A549 (cell line): ENCODE measurements around the gene CNDP1.

Experiments
- BHLHE40 ChIP-seq: IDR thresholded peaks from 2 replicates; pipeline ENCODE4 v1.6.1; 2012; ENCODE audit warnings: low read depth, low read length, inconsistent platforms
- CBX2 ChIP-seq: fragments of 200-600 bp; sonication (generic); IDR thresholded peaks from 2 replicates; pipeline ENCODE4 v1.6.1; 2016; ENCODE audit warnings: low read depth, mild to moderate bottlenecking, borderline replicate concordance
- CEBPB ChIP-seq, 2 experiments: fragments of >200 bp in 1 of 2; sonication (Bioruptor Twin) in 1 of 2; formaldehyde crosslinking in 1 of 2; IDR thresholded peaks; 2 replicates each; pipeline ENCODE4 v1.6.1; 2012 to 2016
- CTCF ChIP-seq: fragments of >200 bp; sonication (Bioruptor Twin); formaldehyde crosslinking; IDR thresholded peaks from 3 replicates; pipeline ENCODE4 v1.5.1; 2016
- HMGXB4 ChIP-seq: fragments of 250-450 bp; sonication (Bioruptor Pico); IDR thresholded peaks from 2 replicates; pipeline ENCODE4 v1.5.0; 2021; ENCODE audit warnings: mild to moderate bottlenecking, moderate library complexity, borderline replicate concordance
- MAX ChIP-seq: IDR thresholded peaks from 2 replicates; pipeline ENCODE4 v1.6.1; 2012
- POLR2A ChIP-seq: IDR thresholded peaks from 2 replicates; pipeline ENCODE4 v1.6.1; 2012; ENCODE audit warnings: mild to moderate bottlenecking, low read length
- POLR2AphosphoS2 ChIP-seq: conservative IDR thresholded peaks from 2 replicates; pipeline ENCODE4 v1.6.1; 2012; ENCODE audit warnings: low read length, improper control_type of control experiment, inconsistent platforms
- RAD21 ChIP-seq, 2 experiments: fragments of >200 bp in 1 of 2; sonication (Bioruptor Twin) in 1 of 2; formaldehyde crosslinking in 1 of 2; IDR thresholded peaks in 1 of 2; conservative IDR thresholded peaks in 1 of 2; 2 replicates in 1 of 2; 3 replicates in 1 of 2; pipeline ENCODE4 v1.6.1; 2012 to 2018; ENCODE audit warnings: inconsistent platforms in 1 of 2
- RCOR1 ChIP-seq: fragments of 150-350 bp; IDR thresholded peaks from 2 replicates; pipeline ENCODE4 v1.6.1; 2014; ENCODE audit warnings: antibody characterized with exemption, low read length, low read depth
- USF2 ChIP-seq: fragments of 450-650 bp; IDR thresholded peaks from 2 replicates; pipeline ENCODE4 v1.6.1; 2014; ENCODE audit warnings: antibody characterized with exemption

- no peak for TF ChIP-seq BHLHE40
- no peak for TF ChIP-seq HMGXB4
- TF ChIP-seq USF2 = no peak
- TF ChIP-seq MAX = no peak
- no peak for TF ChIP-seq CTCF
- no peak for TF ChIP-seq POLR2A
- no peak for TF ChIP-seq POLR2AphosphoS2
- no peak for TF ChIP-seq RCOR1
- TF ChIP-seq RAD21 (conservative IDR thresholded peaks at IDR 0.05 in 1 of 2, IDR thresholded peaks at IDR 0.05 in 1 of 2) = no peak
- TF ChIP-seq CBX2 = no peak
- no peak for TF ChIP-seq CEBPB (IDR thresholded peaks at IDR 0.05)
These were observed 27.0 kb upstream of the CNDP1 start for GRCh38 chr18:74507097-74507881.
